Testis (tissue), 2 donors: ENCODE data around the gene AGBL1.

Experiments used
- POLR2A ChIP-seq: fragments of 450-650 bp; IDR thresholded peaks from one replicate; pipeline ENCODE4 v1.6.1; 2017; ENCODE audit warnings: antibody characterized with exemption, mild to moderate bottlenecking, moderate library complexity
- TF ChIP-seq, protein P1 (sequence below), 3 experiments: fragments of 450-650 bp in 2 of 3; fragments of 200-600 bp in 1 of 3; sonication (generic) in 1 of 3; IDR thresholded peaks; one replicate each; pipeline ENCODE4 v1.5.1; 2016 to 2019; ENCODE audit warnings: antibody characterized with exemption in 3 of 3, mild to moderate bottlenecking in 2 of 3, moderate library complexity in 1 of 3

DNA sequence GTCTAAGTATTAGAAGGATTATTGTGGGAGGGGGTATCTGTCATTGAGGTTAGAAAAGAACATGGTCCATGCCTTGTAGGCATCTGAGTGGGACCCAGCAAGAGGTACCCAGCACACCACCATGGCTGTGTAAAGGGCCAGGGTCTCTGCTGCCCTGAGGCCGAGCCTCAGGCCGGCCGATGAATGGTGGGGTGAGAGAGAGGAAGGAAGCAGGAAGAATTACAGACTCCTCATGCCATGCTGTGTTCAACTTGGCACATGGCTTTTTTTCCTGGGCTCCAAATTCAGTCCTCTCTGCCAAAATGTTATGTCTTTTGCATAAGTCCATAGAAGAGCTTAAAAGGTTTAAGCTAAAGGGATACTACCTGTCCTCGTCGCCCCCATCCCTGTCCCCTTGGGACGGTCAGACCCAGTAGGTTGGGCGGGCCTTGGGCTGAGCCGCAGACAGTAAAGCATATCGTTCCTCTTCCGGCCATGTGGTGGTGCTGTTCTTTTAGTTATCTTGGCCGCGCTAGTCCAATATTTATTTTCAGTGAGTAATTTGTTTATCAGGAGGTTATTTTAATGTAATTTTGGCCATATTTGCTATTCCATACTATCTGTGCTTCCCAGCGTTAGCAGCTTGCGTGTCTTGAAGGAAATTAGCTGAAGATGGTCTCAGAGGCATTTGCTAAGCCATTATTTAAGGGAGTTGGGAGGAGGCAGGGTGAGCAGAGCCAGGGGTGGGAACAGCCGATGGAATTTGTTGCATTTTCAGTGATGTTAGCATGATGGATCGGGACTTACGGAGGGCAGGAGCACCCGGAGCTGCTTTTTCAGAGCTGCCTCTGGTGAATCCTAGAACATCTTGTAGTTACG is 152.4 kb downstream of the AGBL1 start:
- TF ChIP-seq, protein P1, sequence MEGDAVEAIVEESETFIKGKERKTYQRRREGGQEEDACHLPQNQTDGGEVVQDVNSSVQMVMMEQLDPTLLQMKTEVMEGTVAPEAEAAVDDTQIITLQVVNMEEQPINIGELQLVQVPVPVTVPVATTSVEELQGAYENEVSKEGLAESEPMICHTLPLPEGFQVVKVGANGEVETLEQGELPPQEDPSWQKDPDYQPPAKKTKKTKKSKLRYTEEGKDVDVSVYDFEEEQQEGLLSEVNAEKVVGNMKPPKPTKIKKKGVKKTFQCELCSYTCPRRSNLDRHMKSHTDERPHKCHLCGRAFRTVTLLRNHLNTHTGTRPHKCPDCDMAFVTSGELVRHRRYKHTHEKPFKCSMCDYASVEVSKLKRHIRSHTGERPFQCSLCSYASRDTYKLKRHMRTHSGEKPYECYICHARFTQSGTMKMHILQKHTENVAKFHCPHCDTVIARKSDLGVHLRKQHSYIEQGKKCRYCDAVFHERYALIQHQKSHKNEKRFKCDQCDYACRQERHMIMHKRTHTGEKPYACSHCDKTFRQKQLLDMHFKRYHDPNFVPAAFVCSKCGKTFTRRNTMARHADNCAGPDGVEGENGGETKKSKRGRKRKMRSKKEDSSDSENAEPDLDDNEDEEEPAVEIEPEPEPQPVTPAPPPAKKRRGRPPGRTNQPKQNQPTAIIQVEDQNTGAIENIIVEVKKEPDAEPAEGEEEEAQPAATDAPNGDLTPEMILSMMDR (IDR thresholded peaks at IDR 0.05): peak in 2 of 3 experiments; percentile 44 to 51
- TF ChIP-seq POLR2A: no peak
